Measurements from ENCODE around the gene GPC6.

Gene GPC6

DNA sequence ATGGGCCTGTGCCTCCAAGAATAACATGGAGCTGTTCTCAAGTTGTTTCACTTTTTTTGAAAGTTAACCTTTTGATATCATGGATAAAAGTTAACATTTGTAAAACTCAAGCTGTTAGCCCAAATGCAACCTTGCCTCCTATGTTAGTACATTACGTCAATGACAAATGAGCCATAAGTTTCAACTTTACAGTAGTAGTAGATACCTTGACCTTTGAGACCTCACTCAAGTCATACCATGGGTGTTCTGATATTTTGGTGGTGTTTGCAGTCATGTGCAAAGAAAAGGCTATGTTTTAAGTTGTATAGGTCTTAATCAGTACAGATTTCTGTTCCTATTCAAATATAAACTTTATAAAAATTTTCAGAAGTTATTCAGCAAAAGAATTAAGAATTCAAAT lies 539.2 kb downstream of the GPC6 start:
- POLR2A ChIA-PET, result no interaction called here
- TF ChIP-seq, protein P1, sequence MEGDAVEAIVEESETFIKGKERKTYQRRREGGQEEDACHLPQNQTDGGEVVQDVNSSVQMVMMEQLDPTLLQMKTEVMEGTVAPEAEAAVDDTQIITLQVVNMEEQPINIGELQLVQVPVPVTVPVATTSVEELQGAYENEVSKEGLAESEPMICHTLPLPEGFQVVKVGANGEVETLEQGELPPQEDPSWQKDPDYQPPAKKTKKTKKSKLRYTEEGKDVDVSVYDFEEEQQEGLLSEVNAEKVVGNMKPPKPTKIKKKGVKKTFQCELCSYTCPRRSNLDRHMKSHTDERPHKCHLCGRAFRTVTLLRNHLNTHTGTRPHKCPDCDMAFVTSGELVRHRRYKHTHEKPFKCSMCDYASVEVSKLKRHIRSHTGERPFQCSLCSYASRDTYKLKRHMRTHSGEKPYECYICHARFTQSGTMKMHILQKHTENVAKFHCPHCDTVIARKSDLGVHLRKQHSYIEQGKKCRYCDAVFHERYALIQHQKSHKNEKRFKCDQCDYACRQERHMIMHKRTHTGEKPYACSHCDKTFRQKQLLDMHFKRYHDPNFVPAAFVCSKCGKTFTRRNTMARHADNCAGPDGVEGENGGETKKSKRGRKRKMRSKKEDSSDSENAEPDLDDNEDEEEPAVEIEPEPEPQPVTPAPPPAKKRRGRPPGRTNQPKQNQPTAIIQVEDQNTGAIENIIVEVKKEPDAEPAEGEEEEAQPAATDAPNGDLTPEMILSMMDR (IDR thresholded peaks at IDR 0.05; ENCODE audit: insufficient read depth, low read length, missing control alignments), result no peak
- no peak overlapping the region for H3K4me3 ChIP-seq (ENCODE audit: low read depth, low read length)
- CTCF ChIA-PET, result no interaction called here
- no peak for DNase-seq (ENCODE audit: low read depth, low spot score)

DNA sequence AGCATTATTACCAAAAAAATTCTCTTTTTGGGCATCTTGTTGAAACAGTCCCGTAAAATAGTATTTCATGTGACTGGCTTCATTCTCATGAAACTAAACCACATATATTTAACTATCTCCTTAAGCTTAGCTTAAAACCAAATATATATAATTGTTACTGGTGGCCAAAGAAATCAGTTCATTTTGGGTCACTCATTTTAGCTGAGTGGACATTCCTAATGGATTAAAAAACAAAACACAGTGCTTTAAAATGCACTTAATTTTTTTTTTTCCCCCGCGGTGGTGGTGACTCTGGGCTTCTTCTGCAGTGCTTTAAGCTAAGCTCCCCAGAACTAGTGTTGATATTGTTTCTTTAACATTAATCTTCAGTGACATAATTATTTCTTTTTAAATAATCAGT lies 540.1 kb downstream of the GPC6 start:
- ChIA-PET CTCF (interaction anchor here (1.4 kb wide), 1 partner anchor 12 kb away, joined by 3 read pairs; no protein-coding TSS in a partner anchor), POLR2A (no interaction called here)
- TF ChIP-seq, protein P1 (IDR thresholded peaks at IDR 0.05; ENCODE audit: insufficient read depth, low read length, missing control alignments), result no peak
- DNase-seq (ENCODE audit: low read depth, low spot score), result no peak
- H3K4me3 ChIP-seq (ENCODE audit: low read depth, low read length), result no peak overlapping the region

DNA sequence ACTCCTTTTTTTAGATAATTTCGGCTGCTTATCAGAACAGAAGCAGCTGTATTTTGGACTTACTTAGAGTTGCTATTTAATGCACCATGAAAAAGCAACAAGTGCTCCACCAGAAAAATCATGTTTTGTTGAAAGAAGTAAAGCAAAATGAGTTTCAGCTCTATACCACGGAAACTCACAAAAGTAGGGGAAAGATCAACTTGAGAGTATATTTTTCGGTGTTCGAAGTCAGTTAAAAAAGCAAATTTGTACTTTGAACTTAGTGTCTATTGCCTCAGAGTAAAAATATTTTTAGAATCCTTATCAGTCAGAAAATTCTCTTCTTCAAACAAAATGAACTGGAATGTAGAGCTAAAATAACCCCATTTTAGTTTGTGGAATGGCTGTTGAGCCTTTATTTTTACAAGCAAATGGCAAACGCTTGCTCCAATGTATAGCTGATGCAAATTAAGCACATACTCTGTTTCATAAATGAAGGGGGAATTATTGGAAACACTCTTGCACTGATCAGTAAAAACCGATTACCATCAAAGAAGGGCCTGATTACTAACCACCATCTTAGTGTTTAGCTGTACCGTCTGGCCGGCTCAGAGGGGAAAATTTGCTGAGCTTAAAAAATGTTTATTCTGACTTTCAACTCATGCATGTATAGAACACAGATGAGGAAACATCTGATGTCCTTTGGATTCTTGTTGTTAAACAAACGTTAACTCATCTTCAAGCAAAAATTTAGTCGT lies 540.7 kb downstream of the GPC6 start:
- no peak overlapping the region for H3K4me3 ChIP-seq (ENCODE audit: low read depth, low read length)
- ChIA-PET CTCF (interaction anchor here (1.4 kb wide), 1 partner anchor 12 kb away, joined by 3 read pairs; no protein-coding TSS in a partner anchor), POLR2A (no interaction called here)
- no peak for DNase-seq (ENCODE audit: low read depth, low spot score)
- TF ChIP-seq, protein P1 (IDR thresholded peaks at IDR 0.05; ENCODE audit: insufficient read depth, low read length, missing control alignments), result no peak

DNA sequence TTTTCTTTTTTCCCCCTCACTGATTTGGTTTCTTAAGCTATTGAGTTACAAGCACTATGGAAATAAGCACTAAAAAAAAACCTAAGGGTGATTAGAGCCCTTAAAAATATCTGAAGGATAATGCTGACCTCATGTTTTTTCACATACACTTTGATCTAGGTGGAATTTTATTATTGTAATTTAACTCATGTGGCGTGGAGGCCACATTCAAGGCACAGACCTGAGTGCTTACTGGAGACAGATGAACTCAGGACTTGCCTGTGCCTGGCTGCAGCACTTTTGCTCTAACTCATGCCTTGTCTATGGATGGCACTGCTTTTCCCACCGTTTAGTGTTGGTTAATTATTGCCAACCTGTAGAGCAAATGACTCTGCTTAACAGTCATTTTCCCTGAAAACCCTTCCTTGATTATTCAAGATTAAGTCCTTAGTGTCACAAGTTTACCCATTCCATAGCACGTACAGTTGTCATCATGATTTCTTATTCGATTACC lies 541.4 kb downstream of the GPC6 start:
- DNase-seq (ENCODE audit: low read depth, low spot score), result no peak
- TF ChIP-seq, protein P1 (IDR thresholded peaks at IDR 0.05; ENCODE audit: insufficient read depth, low read length, missing control alignments), result no peak
- H3K4me3 ChIP-seq (ENCODE audit: low read depth, low read length), result no peak overlapping the region
- CTCF ChIA-PET, result interaction anchor here (1.4 kb wide), 1 partner anchor 13 kb away, joined by 3 read pairs; no protein-coding TSS in a partner anchor
- POLR2A ChIA-PET, result no interaction called here

DNA sequence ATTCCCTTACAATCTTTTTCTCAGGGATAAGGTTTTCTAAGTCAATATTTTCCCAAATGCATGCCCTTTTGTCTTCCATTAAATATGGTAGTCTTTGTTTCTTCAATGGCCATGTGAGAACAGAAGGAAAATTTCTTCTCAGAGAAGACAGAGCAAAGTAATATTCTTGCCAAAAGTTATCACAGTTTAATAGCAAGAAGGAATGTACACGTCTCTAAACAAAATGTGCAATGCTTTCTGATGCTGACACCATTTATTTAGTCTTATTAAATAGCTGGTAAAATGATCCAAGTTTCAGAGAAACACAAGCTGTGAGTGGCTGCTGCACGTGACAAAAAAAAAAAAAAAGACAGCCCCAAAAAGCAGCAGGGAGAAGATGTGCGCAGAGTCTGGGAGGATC lies 542.5 kb downstream of the GPC6 start:
- TF ChIP-seq, protein P1 (IDR thresholded peaks at IDR 0.05; ENCODE audit: insufficient read depth, low read length, missing control alignments), result no peak
- POLR2A ChIA-PET, result no interaction called here
- CTCF ChIA-PET, result no interaction called here
- no peak overlapping the region for H3K4me3 ChIP-seq (ENCODE audit: low read depth, low read length)
- no peak for DNase-seq (ENCODE audit: low read depth, low spot score)

DNA sequence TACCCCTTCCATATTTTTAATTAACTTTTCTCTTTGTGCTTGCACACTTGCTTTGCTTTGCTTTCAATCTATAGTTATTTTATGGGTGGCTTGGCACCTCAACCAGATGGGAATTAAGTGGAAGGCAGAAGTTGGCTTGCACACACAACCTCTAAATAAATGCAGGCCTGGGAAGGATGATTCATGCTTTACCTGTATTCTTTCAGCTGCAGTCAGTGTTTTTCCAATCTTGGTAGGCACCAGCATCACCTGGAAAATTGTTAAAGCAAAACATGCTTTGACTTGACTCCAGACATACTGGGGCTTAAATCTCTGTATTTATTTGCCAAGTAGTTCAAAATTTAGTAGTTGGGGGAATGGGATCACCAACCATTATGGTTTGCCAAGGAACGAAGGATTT lies 543.0 kb downstream of the GPC6 start:
- TF ChIP-seq, protein P1 (IDR thresholded peaks at IDR 0.05; ENCODE audit: insufficient read depth, low read length, missing control alignments), result no peak
- CTCF ChIA-PET, result no interaction called here
- H3K4me3 ChIP-seq (ENCODE audit: low read depth, low read length), result no peak overlapping the region
- DNase-seq (ENCODE audit: low read depth, low spot score), result no peak
- POLR2A ChIA-PET, result no interaction called here

All from AG04449 (cell line).